Erythroblast (primary cell): Measurements from ENCODE around the gene ZBTB21.

ENCODE experiments used
- GATA1 ChIP-seq: IDR thresholded peaks from 2 replicates; pipeline ENCODE4 v1.6.1; 2011; ENCODE audit warnings: low read depth, mild to moderate bottlenecking, control low read depth, low read length, moderate library complexity
- POLR2A ChIP-seq: IDR thresholded peaks from 2 replicates; pipeline ENCODE4 v1.6.1; 2011; ENCODE audit warnings: mild to moderate bottlenecking, low read length

DNA sequence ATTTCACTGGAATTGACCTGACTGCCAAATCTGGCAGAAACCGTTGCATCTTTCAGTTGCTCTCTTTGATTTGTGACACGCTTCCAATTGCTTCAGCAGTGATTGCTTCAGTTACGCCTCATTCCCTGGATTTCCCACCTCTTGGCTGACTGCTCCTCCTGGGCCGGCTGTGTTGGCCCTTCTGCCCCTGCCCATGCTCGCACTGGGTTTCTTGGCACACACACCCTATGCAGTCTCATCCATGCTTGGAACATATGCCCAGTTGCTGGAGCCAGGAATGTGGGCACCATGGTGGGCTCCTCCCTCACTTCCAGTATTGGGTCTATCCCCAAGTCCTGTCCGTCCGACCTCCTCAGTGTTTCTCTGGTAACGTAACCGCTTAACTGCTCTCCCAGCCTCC lies 2.2 kb upstream of the ZBTB21 start:
- no peak for TF ChIP-seq POLR2A
- no peak for TF ChIP-seq GATA1
